ENCODE measurements around the gene TMEFF2. TPM values are rescaled to one million over a fixed set of nuclear protein-coding genes. Genes with fewer than 3 reads are reported as not detected.

The TMEFF2 gene
- 0.07 TPM for polyA plus RNA-seq (2013)

GRCh38 chr2:192194866-192195547, at the start of gene TMEFF2:
Gene TMEFF2, minus strand, starts transcription at chr2:192194933. Its CDS starts 409 bp downstream, at chr2:192194524.
- H3K4me3 ChIP-seq (ENCODE audit: control insufficient read depth in 1 of 7, extremely low read depth in 1 of 7, insufficient read depth in 4 of 7, low read depth in 2 of 7, low read length in 6 of 7) = peak within 1 kb of the TSS; percentile 37 to 82 (median 71)
- H3K36me3 ChIP-seq (ENCODE audit: control insufficient read depth in 4 of 4, insufficient read depth in 4 of 4, low read length in 3 of 4) = no peaks in the 10 kb centered on the region
- peak; percentile 50 to 57 (median 52) for DNase-seq
- ChIA-PET POLR2A (interaction anchor here (0.6 kb wide), 1 partner anchor 107 kb away, joined by 5 read pairs; no protein-coding TSS in a partner anchor), CTCF (interaction anchor here (0.5 to 2.3 kb wide), 4 partner anchors 10 to 643 kb away, joined by 3 to 7 read pairs (median 4); no protein-coding TSS in a partner anchor)
- peaks cover 7 to 30% (median 28%) of the 10 kb centered on the region in 4 experiments for H3K4me1 ChIP-seq (ENCODE audit: control extremely low read depth in 1 of 4, control insufficient read depth in 4 of 4, insufficient read depth in 4 of 4, low read length in 3 of 4)
- 0% methylated on average over 52 of the region's 64 CpGs for WGBS (ENCODE audit: insufficient coverage)
- peaks cover 3 to 70% (median 45%) of the 10 kb centered on the region in 5 experiments for H3K27me3 ChIP-seq (replicated peaks in 2 of 5; ENCODE audit: control insufficient read depth in 4 of 5, insufficient read depth in 5 of 5, low read length in 4 of 5)
- no peak within 1 kb of the TSS for H3K27ac ChIP-seq (ENCODE audit: insufficient read depth in 1 of 2, low read depth in 1 of 2, low read length in 2 of 2, poor library complexity in 1 of 2, severe bottlenecking in 2 of 2)
- no peaks in the 10 kb centered on the region for H3K9me3 ChIP-seq (ENCODE audit: control extremely low read depth in 1 of 5, control insufficient read depth in 4 of 5, insufficient read depth in 2 of 5, low read depth in 1 of 5, low read length in 4 of 5)

GRCh38 chr2:192243488-192243887, 48.8 kb upstream of the TMEFF2 start:
- 100% methylated on average over 1 of the region's 2 CpGs for WGBS (ENCODE audit: insufficient coverage)
- Histone ChIP-seq H3K27ac (ENCODE audit: insufficient read depth in 1 of 2, low read depth in 1 of 2, low read length in 2 of 2, poor library complexity in 1 of 2, severe bottlenecking in 2 of 2) (no peak overlapping the region), H3K36me3 (ENCODE audit: control insufficient read depth in 4 of 4, insufficient read depth in 4 of 4, low read length in 3 of 4) (no peaks in the 10 kb centered on the region), H3K4me3 (ENCODE audit: control insufficient read depth in 1 of 7, extremely low read depth in 1 of 7, insufficient read depth in 4 of 7, low read depth in 2 of 7, low read length in 6 of 7) (no peak overlapping the region), H3K9me3 (ENCODE audit: control extremely low read depth in 1 of 5, control insufficient read depth in 4 of 5, insufficient read depth in 2 of 5, low read depth in 1 of 5, low read length in 4 of 5) (no peaks in the 10 kb centered on the region), H3K4me1 (ENCODE audit: control extremely low read depth in 1 of 4, control insufficient read depth in 4 of 4, insufficient read depth in 4 of 4, low read length in 3 of 4) (no peaks in the 10 kb centered on the region), H3K27me3 (replicated peaks in 2 of 5; ENCODE audit: control insufficient read depth in 4 of 5, insufficient read depth in 5 of 5, low read length in 4 of 5) (no peaks in the 10 kb centered on the region)
- DNase-seq = no peak
- ChIA-PET POLR2A (no interaction called here), CTCF (interaction anchor here (1.6 kb wide), 1 partner anchor 10 kb away, joined by 3 read pairs; no protein-coding TSS in a partner anchor)

GRCh38 chr2:192236136-192236535, 41.4 kb upstream of the TMEFF2 start:
- H3K4me1 ChIP-seq (ENCODE audit: control extremely low read depth in 1 of 4, control insufficient read depth in 4 of 4, insufficient read depth in 4 of 4, low read length in 3 of 4) = no peaks in the 10 kb centered on the region
- no peak overlapping the region for H3K4me3 ChIP-seq (ENCODE audit: control insufficient read depth in 1 of 7, extremely low read depth in 1 of 7, insufficient read depth in 4 of 7, low read depth in 2 of 7, low read length in 6 of 7)
- no peaks in the 10 kb centered on the region for H3K9me3 ChIP-seq (ENCODE audit: control extremely low read depth in 1 of 5, control insufficient read depth in 4 of 5, insufficient read depth in 2 of 5, low read depth in 1 of 5, low read length in 4 of 5)
- ChIA-PET POLR2A (no interaction called here), CTCF (no interaction called here)
- H3K27me3 ChIP-seq (replicated peaks in 2 of 5; ENCODE audit: control insufficient read depth in 4 of 5, insufficient read depth in 5 of 5, low read length in 4 of 5) = no peaks in the 10 kb centered on the region
- no CpG with 5 or more reads among the region's 4 CpGs for WGBS (ENCODE audit: insufficient coverage)
- no peaks in the 10 kb centered on the region for H3K36me3 ChIP-seq (ENCODE audit: control insufficient read depth in 4 of 4, insufficient read depth in 4 of 4, low read length in 3 of 4)
- no peak overlapping the region for H3K27ac ChIP-seq (ENCODE audit: insufficient read depth in 1 of 2, low read depth in 1 of 2, low read length in 2 of 2, poor library complexity in 1 of 2, severe bottlenecking in 2 of 2)
- no peak for DNase-seq

- CTCF ChIA-PET = interaction anchor here (0.6 kb wide), 1 partner anchor 15 kb away, joined by 3 read pairs; no protein-coding TSS in a partner anchor
- WGBS (ENCODE audit: insufficient coverage) = 100% methylated on average over 2 of the region's 6 CpGs
- H3K27me3 ChIP-seq (replicated peaks in 2 of 5; ENCODE audit: control insufficient read depth in 4 of 5, insufficient read depth in 5 of 5, low read length in 4 of 5) = no peaks in the 10 kb centered on the region
- H3K4me1 ChIP-seq (ENCODE audit: control extremely low read depth in 1 of 4, control insufficient read depth in 4 of 4, insufficient read depth in 4 of 4, low read length in 3 of 4) = no peaks in the 10 kb centered on the region
- H3K36me3 ChIP-seq (ENCODE audit: control insufficient read depth in 4 of 4, insufficient read depth in 4 of 4, low read length in 3 of 4) = no peaks in the 10 kb centered on the region
- POLR2A ChIA-PET = no interaction called here
- H3K27ac ChIP-seq (ENCODE audit: insufficient read depth in 1 of 2, low read depth in 1 of 2, low read length in 2 of 2, poor library complexity in 1 of 2, severe bottlenecking in 2 of 2) = no peak overlapping the region
- DNase-seq = no peak
- H3K9me3 ChIP-seq (ENCODE audit: control extremely low read depth in 1 of 5, control insufficient read depth in 4 of 5, insufficient read depth in 2 of 5, low read depth in 1 of 5, low read length in 4 of 5) = no peaks in the 10 kb centered on the region
- H3K4me3 ChIP-seq (ENCODE audit: control insufficient read depth in 1 of 7, extremely low read depth in 1 of 7, insufficient read depth in 4 of 7, low read depth in 2 of 7, low read length in 6 of 7) = no peak overlapping the region
Measured at GRCh38 chr2:192230889-192231453, 36.2 kb upstream of the TMEFF2 start.

GRCh38 chr2:192228685-192229084, 34.0 kb upstream of the TMEFF2 start:
- Histone ChIP-seq H3K27me3 (replicated peaks in 2 of 5; ENCODE audit: control insufficient read depth in 4 of 5, insufficient read depth in 5 of 5, low read length in 4 of 5) (no peaks in the 10 kb centered on the region), H3K27ac (ENCODE audit: insufficient read depth in 1 of 2, low read depth in 1 of 2, low read length in 2 of 2, poor library complexity in 1 of 2, severe bottlenecking in 2 of 2) (no peak overlapping the region), H3K36me3 (ENCODE audit: control insufficient read depth in 4 of 4, insufficient read depth in 4 of 4, low read length in 3 of 4) (no peaks in the 10 kb centered on the region), H3K4me3 (ENCODE audit: control insufficient read depth in 1 of 7, extremely low read depth in 1 of 7, insufficient read depth in 4 of 7, low read depth in 2 of 7, low read length in 6 of 7) (no peak overlapping the region), H3K9me3 (ENCODE audit: control extremely low read depth in 1 of 5, control insufficient read depth in 4 of 5, insufficient read depth in 2 of 5, low read depth in 1 of 5, low read length in 4 of 5) (no peaks in the 10 kb centered on the region), H3K4me1 (ENCODE audit: control extremely low read depth in 1 of 4, control insufficient read depth in 4 of 4, insufficient read depth in 4 of 4, low read length in 3 of 4) (no peaks in the 10 kb centered on the region)
- no peak for DNase-seq
- CTCF ChIA-PET = no interaction called here
- POLR2A ChIA-PET = no interaction called here

- WGBS (ENCODE audit: insufficient coverage) = no CpG with 5 or more reads among the region's 1 CpG
- H3K27me3 ChIP-seq (replicated peaks in 2 of 5; ENCODE audit: control insufficient read depth in 4 of 5, insufficient read depth in 5 of 5, low read length in 4 of 5) = no peaks in the 10 kb centered on the region
- no peaks in the 10 kb centered on the region for H3K36me3 ChIP-seq (ENCODE audit: control insufficient read depth in 4 of 4, insufficient read depth in 4 of 4, low read length in 3 of 4)
- POLR2A ChIA-PET = no interaction called here
- no peaks in the 10 kb centered on the region for H3K4me1 ChIP-seq (ENCODE audit: control extremely low read depth in 1 of 4, control insufficient read depth in 4 of 4, insufficient read depth in 4 of 4, low read length in 3 of 4)
- CTCF ChIA-PET = interaction anchor here (0.6 kb wide), 1 partner anchor 27 kb away, joined by 3 read pairs; no protein-coding TSS in a partner anchor
- H3K9me3 ChIP-seq (ENCODE audit: control extremely low read depth in 1 of 5, control insufficient read depth in 4 of 5, insufficient read depth in 2 of 5, low read depth in 1 of 5, low read length in 4 of 5) = no peaks in the 10 kb centered on the region
- DNase-seq = no peak
- H3K27ac ChIP-seq (ENCODE audit: insufficient read depth in 1 of 2, low read depth in 1 of 2, low read length in 2 of 2, poor library complexity in 1 of 2, severe bottlenecking in 2 of 2) = no peak overlapping the region
- no peak overlapping the region for H3K4me3 ChIP-seq (ENCODE audit: control insufficient read depth in 1 of 7, extremely low read depth in 1 of 7, insufficient read depth in 4 of 7, low read depth in 2 of 7, low read length in 6 of 7)
Measured at GRCh38 chr2:192218970-192219369, 24.2 kb upstream of the TMEFF2 start.

- POLR2A ChIA-PET = no interaction called here
- H3K9me3 ChIP-seq (ENCODE audit: control extremely low read depth in 1 of 5, control insufficient read depth in 4 of 5, insufficient read depth in 2 of 5, low read depth in 1 of 5, low read length in 4 of 5) = no peaks in the 10 kb centered on the region
- no peaks in the 10 kb centered on the region for H3K4me1 ChIP-seq (ENCODE audit: control extremely low read depth in 1 of 4, control insufficient read depth in 4 of 4, insufficient read depth in 4 of 4, low read length in 3 of 4)
- DNase-seq = no peak
- no peak overlapping the region for H3K4me3 ChIP-seq (ENCODE audit: control insufficient read depth in 1 of 7, extremely low read depth in 1 of 7, insufficient read depth in 4 of 7, low read depth in 2 of 7, low read length in 6 of 7)
- CTCF ChIA-PET = interaction anchor here (0.6 kb wide), 1 partner anchor 27 kb away, joined by 3 read pairs; no protein-coding TSS in a partner anchor
- 95% methylated on average over 2 of the region's 2 CpGs for WGBS (ENCODE audit: insufficient coverage)
- no peak overlapping the region for H3K27ac ChIP-seq (ENCODE audit: insufficient read depth in 1 of 2, low read depth in 1 of 2, low read length in 2 of 2, poor library complexity in 1 of 2, severe bottlenecking in 2 of 2)
- H3K36me3 ChIP-seq (ENCODE audit: control insufficient read depth in 4 of 4, insufficient read depth in 4 of 4, low read length in 3 of 4) = no peaks in the 10 kb centered on the region
- H3K27me3 ChIP-seq (replicated peaks in 2 of 5; ENCODE audit: control insufficient read depth in 4 of 5, insufficient read depth in 5 of 5, low read length in 4 of 5) = no peaks in the 10 kb centered on the region
Measured at GRCh38 chr2:192218377-192218776, 23.6 kb upstream of the TMEFF2 start.

Data from common myeloid progenitor, CD34-positive (primary cell).